HepG2 (cell line): ENCODE results near the gene KCTD6. TPM values are rescaled to one million over a fixed set of nuclear protein-coding genes. Genes with fewer than 3 reads are reported as not detected.

Experiments used
- BCL3 ChIP-seq: sonication (generic); formaldehyde crosslinking; IDR thresholded peaks from 2 replicates; pipeline ENCODE4 v1.5.1; 2020; ENCODE audit warnings: mild to moderate bottlenecking, missing genetic modification reagents, moderate library complexity
- E2F2 ChIP-seq: sonication (generic); formaldehyde crosslinking; IDR thresholded peaks from 2 replicates; pipeline ENCODE4 v1.4.0; 2020; ENCODE audit warnings: missing genetic modification reagents, borderline replicate concordance
- FOXP4 ChIP-seq: sonication (generic); formaldehyde crosslinking; IDR thresholded peaks from 2 replicates; pipeline ENCODE4 v1.4.0; 2020; ENCODE audit warnings: missing genetic modification reagents
- JDP2 ChIP-seq: sonication (generic); formaldehyde crosslinking; IDR thresholded peaks from 2 replicates; pipeline ENCODE4 v1.8.1; 2022; ENCODE audit warnings: missing genetic modification reagents, borderline replicate concordance
- RNF2 ChIP-seq: fragments of 450-650 bp; conservative IDR thresholded peaks from 2 replicates; pipeline ENCODE4 v1.6.1; 2016; ENCODE audit warnings: low read depth
- U2AF2 ChIP-seq: fragments of 200-400 bp; formaldehyde crosslinking; IDR thresholded peaks from 2 replicates; pipeline ENCODE4 v1.6.1; 2017; ENCODE audit warnings: low read depth, mild to moderate bottlenecking, low read length
- ZBTB10 ChIP-seq: sonication (generic); formaldehyde crosslinking; IDR thresholded peaks from 2 replicates; pipeline ENCODE4 v1.4.0; 2020; ENCODE audit warnings: missing genetic modification reagents, borderline replicate concordance
- ZBTB4 ChIP-seq: sonication (generic); formaldehyde crosslinking; IDR thresholded peaks from 2 replicates; pipeline ENCODE4 v1.4.0; 2020; ENCODE audit warnings: missing genetic modification reagents, mild to moderate bottlenecking, borderline replicate concordance
- ZNF17 ChIP-seq: sonication (generic); formaldehyde crosslinking; IDR thresholded peaks from 2 replicates; pipeline ENCODE4 v1.5.0; 2020; ENCODE audit warnings: mild to moderate bottlenecking, missing genetic modification reagents
- ZNF30 ChIP-seq: sonication (generic); formaldehyde crosslinking; IDR thresholded peaks from 2 replicates; pipeline ENCODE4 v1.5.0; 2020; ENCODE audit warnings: mild to moderate bottlenecking, missing genetic modification reagents
- ZNF580 ChIP-seq: IDR thresholded peaks from 2 replicates; pipeline ENCODE4 v1.6.1; 2016; ENCODE audit warnings: low read depth, borderline replicate concordance
- ZNF598 ChIP-seq: sonication (generic); formaldehyde crosslinking; IDR thresholded peaks from 2 replicates; pipeline ENCODE4 v1.5.1; 2020; ENCODE audit warnings: mild to moderate bottlenecking, missing genetic modification reagents, borderline replicate concordance
- ZNF775 ChIP-seq: sonication (generic); formaldehyde crosslinking; IDR thresholded peaks from 2 replicates; pipeline ENCODE4 v1.4.0; 2020; ENCODE audit warnings: missing genetic modification reagents, mild to moderate bottlenecking, moderate library complexity, borderline replicate concordance
- ZSCAN21 ChIP-seq: sonication (generic); formaldehyde crosslinking; IDR thresholded peaks from 2 replicates; pipeline ENCODE4 v1.8.0; 2022; ENCODE audit warnings: mild to moderate bottlenecking, missing genetic modification reagents, moderate library complexity, borderline replicate concordance
- ZUFSP ChIP-seq: sonication (generic); formaldehyde crosslinking; IDR thresholded peaks from 2 replicates; pipeline ENCODE4 v1.9.0; 2021; ENCODE audit warnings: missing genetic modification reagents, mild to moderate bottlenecking, borderline replicate concordance
- polyA plus RNA-seq, 8 experiments: library from polyadenylated mRNA; depleted of rRNA in 3 of 8; stranded (reverse) in 7 of 8; unstranded in 1 of 8; fragments of >200 nt; fragmentation: Illumina TruSeq in 4 of 8; extraction: Trizol in 4 of 8; gene quantifications; 2 replicates each; pipeline versions ENCODE4 v1.2.1 to v1.2.3, GENCODE V29; 2011 to 2016; ENCODE audit warnings: low read depth in 4 of 8, missing spikeins in 1 of 8, mixed read lengths in 1 of 8; ENCODE audit not compliant: insufficient read depth in 1 of 8
- total RNA-seq, 5 experiments: library from RNA; depleted of rRNA; stranded (reverse); fragments of >200 nt; fragmentation: Illumina TruSeq; extraction: Trizol; gene quantifications; 2 replicates each; pipeline ENCODE4 v1.2.3, GENCODE V29; 2016; ENCODE audit warnings: low read depth in 1 of 5

Gene KCTD6
- total and polyA plus RNA-seq, 2 of the 13 experiments (the other 11 are each of a cell fraction or from before 2014, with no cell fraction given), result 13.4 to 14.2 TPM

- TF ChIP-seq ZBTB4, result no peak
- TF ChIP-seq FOXP4 (CRISPR knock-in tag), result 0 out of 2 replicates have a peak, but pooled peaks have one; percentile 21
- TF ChIP-seq ZBTB10, result no peak
- TF ChIP-seq ZNF580, result 0 out of 2 replicates have a peak, but pooled peaks have one; percentile 26
- no peak for TF ChIP-seq ZSCAN21 (CRISPR knock-in tag)
- TF ChIP-seq ZNF775 (CRISPR knock-in tag), result no peak
- TF ChIP-seq JDP2, result no peak
- TF ChIP-seq ZNF17 (CRISPR knock-in tag), result no peak
- no peak for TF ChIP-seq ZNF30 (CRISPR knock-in tag)
- TF ChIP-seq ZNF598 (CRISPR knock-in tag), result no peak
- no peak for TF ChIP-seq U2AF2
- no peak for TF ChIP-seq BCL3 (CRISPR knock-in tag)
- TF ChIP-seq E2F2 (CRISPR knock-in tag), result no peak
- no peak for TF ChIP-seq ZUFSP (CRISPR knock-in tag)
- TF ChIP-seq RNF2, result no peak
Measured at GRCh38 chr3:58474967-58475578, 16.8 kb upstream of the KCTD6 start (continued).
